LNCaP clone FGC (cell line): ENCODE measurements around the gene PPP2R3C.

ENCODE experiments used
- DNase-seq: peaks from one replicate; pipeline ENCODE4 v3.0.0-alpha.2; 2011; ENCODE audit warnings: low read depth
- H3K4me3 ChIP-seq: 2 replicates; pipeline ENCODE4 v1.5.1; 2011; ENCODE audit warnings: mild to moderate bottlenecking, low read depth, low read length, control low read depth
- CTCF ChIP-seq: IDR thresholded peaks from 2 replicates; pipeline ENCODE4 v1.5.1; 2012; ENCODE audit warnings: mild to moderate bottlenecking; ENCODE audit not compliant: control insufficient read depth, insufficient read depth; ENCODE audit errors: extremely low read depth

PPP2R3C gene

GRCh38 chr14:35121887-35122695 is at the start of gene PPP2R3C, which contains the start of gene PRORP:
PPP2R3C (minus strand) TSS chr14:35121990; CDS start chr14:35121959, 31 bp downstream.
PRORP (plus strand) TSS chr14:35122552; CDS start chr14:35123246, 694 bp downstream.
- TF ChIP-seq CTCF, result no peak
- H3K4me3 ChIP-seq, result peak within 1 kb of the TSS; percentile 76
- peak; percentile 98 for DNase-seq

DNA sequence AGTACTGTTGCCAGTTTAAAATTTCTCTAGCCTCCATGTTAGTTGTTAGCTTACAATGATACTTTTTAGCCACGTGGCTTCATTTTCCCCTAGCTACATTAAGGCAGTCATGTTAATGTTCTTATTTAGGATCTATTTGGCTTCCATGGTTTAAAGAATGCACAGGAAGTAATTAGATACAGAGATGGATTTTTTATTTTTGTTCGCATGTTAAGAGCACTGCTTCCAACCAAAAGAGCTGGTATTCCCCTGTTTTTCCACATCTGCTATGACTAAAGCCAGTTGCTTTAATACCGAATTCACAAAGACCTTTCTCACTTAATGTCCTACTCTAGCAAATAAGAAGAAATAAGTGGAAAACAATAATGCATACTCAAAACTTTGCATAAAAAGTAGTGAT is 45.7 kb upstream of the PPP2R3C start:
- no peak overlapping the region for H3K4me3 ChIP-seq
- TF ChIP-seq CTCF, result no peak
- DNase-seq, result no peak

DNA sequence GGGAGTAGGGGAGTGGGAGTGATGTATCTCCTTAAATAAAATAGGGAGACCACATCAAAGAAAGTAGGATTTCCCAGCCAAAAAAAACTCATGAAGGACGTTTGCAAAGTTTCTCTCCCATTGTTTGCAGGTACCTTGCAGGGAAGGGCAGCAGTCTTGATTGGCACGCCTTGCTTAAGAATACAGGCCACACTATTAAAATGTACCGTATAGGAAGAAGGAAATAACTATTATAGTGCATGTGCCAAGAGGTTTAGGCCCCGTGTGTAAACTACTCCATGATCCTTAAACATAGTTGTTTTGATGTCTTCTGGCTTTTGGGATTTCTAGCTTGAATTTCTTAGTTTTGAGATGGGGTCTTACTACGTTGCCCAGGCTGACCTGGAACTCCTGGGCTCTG is 43.1 kb upstream of the PPP2R3C start:
- H3K4me3 ChIP-seq, result no peak overlapping the region
- no peak for DNase-seq
- TF ChIP-seq CTCF, result no peak

GRCh38 chr14:35163384-35163783 is 41.6 kb upstream of the PPP2R3C start:
- no peak overlapping the region for H3K4me3 ChIP-seq
- no peak for DNase-seq
- TF ChIP-seq CTCF, result no peak

- no peak for TF ChIP-seq CTCF
- DNase-seq, result no peak
- no peak overlapping the region for H3K4me3 ChIP-seq
Observed at GRCh38 chr14:35161231-35161630, 39.4 kb upstream of the PPP2R3C start.

DNA sequence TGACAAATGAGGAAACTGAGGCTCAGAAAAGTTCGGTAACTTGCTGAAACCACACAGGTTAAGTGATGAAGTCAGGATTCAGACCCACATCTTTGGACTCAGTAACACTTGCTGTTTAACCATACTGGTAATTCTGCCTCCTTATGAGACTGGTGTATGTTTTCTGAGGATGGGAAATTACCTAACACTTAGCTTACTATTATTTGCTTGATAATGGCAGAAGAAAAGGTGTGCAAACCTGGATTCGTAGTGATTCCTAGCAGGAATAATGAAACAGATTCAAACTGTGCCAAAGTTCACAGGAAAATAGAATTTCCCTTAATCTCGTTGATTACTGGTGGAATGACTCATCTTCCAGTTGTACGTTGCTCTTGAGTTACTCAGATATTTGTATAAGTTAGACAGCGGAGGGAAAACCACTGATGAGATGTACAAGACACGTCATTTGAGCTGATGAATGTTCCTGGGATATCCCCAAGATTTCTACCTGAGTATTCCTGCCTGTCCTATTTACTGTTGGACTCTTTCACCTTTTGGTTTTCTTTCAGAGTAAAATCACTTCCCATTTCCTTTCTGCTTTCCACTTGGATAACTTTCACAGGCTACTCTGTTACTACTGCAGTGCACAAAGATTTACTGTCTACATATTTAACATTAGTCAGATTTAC is 38.1 kb upstream of the PPP2R3C start:
- no peak for DNase-seq
- TF ChIP-seq CTCF, result no peak
- H3K4me3 ChIP-seq, result no peak overlapping the region
